OCI-LY7 (cell line): ENCODE results near the gene WWOX. TPM values are rescaled to one million over a fixed set of nuclear protein-coding genes. Genes with fewer than 3 reads are reported as not detected.

ENCODE experiments used
- BruUV-seq: library from RNA; stranded (reverse); fragments of 400-500 nt; replicated peaks from 2 replicates; lab custom pipeline; 2021; lab: Mats Ljungman, UMichigan
- CTCF ChIA-PET: fragments of 300-600 bp; sonication (Branson Sonifier 250); formaldehyde crosslinking; loops from one replicate; lab custom pipeline; 2022; ENCODE audit warnings: antibody characterized with exemption; ENCODE audit not compliant: unreplicated experiment; lab: Charles Lee
- POLR2A ChIA-PET: fragments of 300-600 bp; sonication (Branson Sonifier 250); formaldehyde crosslinking; loops from one replicate; lab custom pipeline; 2022; ENCODE audit warnings: antibody characterized with exemption; lab: Charles Lee
- DNase-seq: peaks from one replicate; pipeline ENCODE4 v3.0.0-alpha.2; 2015; ENCODE audit warnings: low spot score
- H2AFZ ChIP-seq: fragments of 200-600 bp; sonication (generic), shearing (Covaris generic); 2 replicates; pipeline ENCODE4 v1.6.1; 2014; ENCODE audit warnings: mild to moderate bottlenecking, antibody characterized with exemption, low read length, moderate library complexity
- H3K27ac ChIP-seq: fragments of 200-600 bp; sonication (generic); 2 replicates; pipeline ENCODE4 v1.5.1; 2014; ENCODE audit warnings: mixed run types, low read depth, mild to moderate bottlenecking, moderate library complexity, low read length, inconsistent platforms; ENCODE audit not compliant: poor library complexity, severe bottlenecking
- H3K36me3 ChIP-seq: fragments of 200-600 bp; sonication (generic); 2 replicates; pipeline ENCODE4 v1.6.1; 2014; ENCODE audit warnings: mild to moderate bottlenecking, antibody characterized with exemption, low read length, moderate library complexity, mixed read lengths; ENCODE audit not compliant: insufficient read depth
- H3K4me1 ChIP-seq: fragments of 200-600 bp; sonication (generic); 2 replicates; pipeline ENCODE4 v1.5.1; 2014; ENCODE audit warnings: mild to moderate bottlenecking, low read length; ENCODE audit not compliant: insufficient read depth, poor library complexity, severe bottlenecking
- H3K4me2 ChIP-seq: fragments of 200-600 bp; sonication (generic); 2 replicates; pipeline ENCODE4 v1.6.1; 2014; ENCODE audit warnings: mild to moderate bottlenecking, low read length
- H3K4me3 ChIP-seq: fragments of 200-600 bp; sonication (generic); 2 replicates; pipeline ENCODE4 v1.5.1; 2014; ENCODE audit warnings: mild to moderate bottlenecking, low read depth, low read length; ENCODE audit not compliant: poor library complexity, severe bottlenecking
- H3K79me2 ChIP-seq: fragments of 200-600 bp; sonication (generic); 2 replicates; pipeline ENCODE4 v1.6.1; 2016; ENCODE audit warnings: low read depth, mild to moderate bottlenecking, low read length, moderate library complexity, mixed read lengths; ENCODE audit not compliant: insufficient read depth
- H3K9me2 ChIP-seq: fragments of 200-600 bp; sonication (generic); 2 replicates; pipeline ENCODE4 v1.6.1; 2016; ENCODE audit warnings: mild to moderate bottlenecking, low read length, mixed read lengths; ENCODE audit not compliant: insufficient read depth
- H3K9me3 ChIP-seq: fragments of 200-600 bp; sonication (generic); 2 replicates; pipeline ENCODE4 v1.6.1; 2014; ENCODE audit warnings: mild to moderate bottlenecking, mixed run types, low read length, mixed read lengths
- H4K20me1 ChIP-seq: fragments of 200-600 bp; sonication (generic); 2 replicates; pipeline ENCODE4 v1.6.1; 2014; ENCODE audit warnings: mild to moderate bottlenecking, antibody characterized with exemption, low read length, moderate library complexity, mixed read lengths; ENCODE audit not compliant: insufficient read depth
- CTCF ChIP-seq: fragments of 200-600 bp; sonication (generic); conservative IDR thresholded peaks from 2 replicates; pipeline ENCODE4 v1.5.1; 2014; ENCODE audit warnings: mild to moderate bottlenecking, antibody characterized with exemption, low read length, moderate library complexity, mixed read lengths
- EZH2phosphoT487 ChIP-seq: fragments of 200-600 bp; sonication (generic); IDR thresholded peaks from 2 replicates; pipeline ENCODE4 v1.6.1; 2018; ENCODE audit warnings: low read depth, borderline replicate concordance, mild to moderate bottlenecking, mixed run types, antibody characterized with exemption, low read length, moderate library complexity, mixed read lengths
- intact Hi-C: fragments of 100-400 bp; cut with micrococcal nuclease; formaldehyde crosslinking; loops from one replicate; pipeline ENCODE4 v1.10.0; 2022; ENCODE audit not compliant: unreplicated experiment
- total RNA-seq, 2 experiments: library from RNA; depleted of rRNA in 1 of 2; stranded (reverse); fragments of >200 nt in 1 of 2; shearing (Covaris generic) in 1 of 2; gene quantifications; 2 replicates each; pipeline ENCODE4 v1.2.3, GENCODE V29; 2014 to 2022

The WWOX gene
- total RNA-seq, 2 experiments from 2014 or later, result 40.2 to 47.6 TPM

- no TSS peak for BruUV-seq
- CTCF ChIA-PET, result no interaction called here
- Histone ChIP-seq H3K79me2 (no peaks in the 10 kb centered on the region), H2AFZ (no peak overlapping the region), H3K27ac (no peak overlapping the region), H4K20me1 (no peaks in the 10 kb centered on the region), H3K9me2 (no peaks in the 10 kb centered on the region), H3K4me2 (no peak overlapping the region), H3K9me3 (no peaks in the 10 kb centered on the region), H3K4me3 (no peak overlapping the region), H3K4me1 (no peaks in the 10 kb centered on the region), H3K36me3 (no peaks in the 10 kb centered on the region)
- POLR2A ChIA-PET, result no interaction called here
- no peak for DNase-seq
- intact Hi-C loops, result no loop called here
- TF ChIP-seq CTCF (no peak), EZH2phosphoT487 (no peak)
Measured at GRCh38 chr16:79155471-79155870, 1056.0 kb downstream of the WWOX start.

- Histone ChIP-seq H3K4me3 (no peak overlapping the region), H4K20me1 (no peaks in the 10 kb centered on the region), H3K9me3 (no peaks in the 10 kb centered on the region), H3K4me2 (no peak overlapping the region), H3K36me3 (no peaks in the 10 kb centered on the region), H3K4me1 (no peaks in the 10 kb centered on the region), H3K79me2 (no peaks in the 10 kb centered on the region), H3K27ac (no peak overlapping the region), H3K9me2 (no peaks in the 10 kb centered on the region), H2AFZ (no peak overlapping the region)
- no peak for TF ChIP-seq CTCF
- TF ChIP-seq EZH2phosphoT487, result no peak
- POLR2A ChIA-PET, result no interaction called here
- intact Hi-C loops, result no loop called here
- no peak for DNase-seq
- no TSS peak for BruUV-seq
- CTCF ChIA-PET, result no interaction called here
Measured at GRCh38 chr16:79155904-79156303, 1056.5 kb downstream of the WWOX start.

- Histone ChIP-seq H3K4me1 (no peaks in the 10 kb centered on the region), H3K4me3 (no peak overlapping the region), H3K27ac (no peak overlapping the region), H3K36me3 (no peaks in the 10 kb centered on the region), H3K9me2 (no peaks in the 10 kb centered on the region), H4K20me1 (no peaks in the 10 kb centered on the region), H2AFZ (no peak overlapping the region), H3K4me2 (no peak overlapping the region), H3K9me3 (no peaks in the 10 kb centered on the region), H3K79me2 (no peaks in the 10 kb centered on the region)
- intact Hi-C loops, result no loop called here
- ChIA-PET POLR2A (interaction anchor here (0.6 kb wide), 1 partner anchor 1920 kb away, joined by 3 read pairs; the partner anchor contains the start of gene C16orf46), CTCF (no interaction called here)
- TF ChIP-seq CTCF (no peak), EZH2phosphoT487 (no peak)
- no peak for DNase-seq
- BruUV-seq, result no TSS peak
Measured at GRCh38 chr16:79156761-79157160, 1057.3 kb downstream of the WWOX start.
